Sigmoid colon (tissue), 4 donors: ENCODE measurements around the gene ADGRF1.

Experiments used
- POLR2A ChIP-seq, 2 donors: fragments of 450-650 bp; IDR thresholded peaks; one replicate each; pipeline ENCODE4 v1.6.1; 2016; ENCODE audit warnings: antibody characterized with exemption in 2 of 2, mild to moderate bottlenecking in 2 of 2, moderate library complexity in 2 of 2
- POLR2AphosphoS5 ChIP-seq, 4 donors: sonication (generic); formaldehyde crosslinking; IDR thresholded peaks; one replicate each; pipeline ENCODE4 v1.6.1; 2017; ENCODE audit warnings: antibody characterized with exemption in 4 of 4
- TF ChIP-seq, protein P1 (sequence below), 4 experiments: fragments of 450-650 bp in 3 of 4; fragments of 200-600 bp in 1 of 4; IDR thresholded peaks; one replicate each; pipeline ENCODE4 v1.5.1; 2016 to 2019; ENCODE audit warnings: antibody characterized with exemption in 4 of 4, mild to moderate bottlenecking in 3 of 4, moderate library complexity in 2 of 4

DNA sequence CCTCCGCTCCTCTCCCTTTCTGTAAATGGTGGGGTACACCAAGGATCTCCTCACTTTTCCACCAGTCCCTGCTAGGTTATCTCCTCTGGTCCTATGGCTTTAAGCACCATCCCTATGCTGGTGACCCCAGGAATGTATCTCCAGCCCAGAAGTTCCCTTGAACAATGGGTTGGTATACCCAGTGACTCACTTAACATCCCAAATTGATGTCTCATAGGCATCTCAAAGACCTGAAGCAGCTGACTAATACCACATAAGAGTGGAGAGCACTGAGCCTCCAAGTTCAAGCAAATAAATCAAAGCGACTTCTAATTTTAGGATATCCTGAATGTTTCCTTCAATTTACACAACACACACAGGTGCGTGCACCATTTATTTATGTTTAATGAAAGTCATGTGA is 48.3 kb downstream of the ADGRF1 start:
- TF ChIP-seq, protein P1, sequence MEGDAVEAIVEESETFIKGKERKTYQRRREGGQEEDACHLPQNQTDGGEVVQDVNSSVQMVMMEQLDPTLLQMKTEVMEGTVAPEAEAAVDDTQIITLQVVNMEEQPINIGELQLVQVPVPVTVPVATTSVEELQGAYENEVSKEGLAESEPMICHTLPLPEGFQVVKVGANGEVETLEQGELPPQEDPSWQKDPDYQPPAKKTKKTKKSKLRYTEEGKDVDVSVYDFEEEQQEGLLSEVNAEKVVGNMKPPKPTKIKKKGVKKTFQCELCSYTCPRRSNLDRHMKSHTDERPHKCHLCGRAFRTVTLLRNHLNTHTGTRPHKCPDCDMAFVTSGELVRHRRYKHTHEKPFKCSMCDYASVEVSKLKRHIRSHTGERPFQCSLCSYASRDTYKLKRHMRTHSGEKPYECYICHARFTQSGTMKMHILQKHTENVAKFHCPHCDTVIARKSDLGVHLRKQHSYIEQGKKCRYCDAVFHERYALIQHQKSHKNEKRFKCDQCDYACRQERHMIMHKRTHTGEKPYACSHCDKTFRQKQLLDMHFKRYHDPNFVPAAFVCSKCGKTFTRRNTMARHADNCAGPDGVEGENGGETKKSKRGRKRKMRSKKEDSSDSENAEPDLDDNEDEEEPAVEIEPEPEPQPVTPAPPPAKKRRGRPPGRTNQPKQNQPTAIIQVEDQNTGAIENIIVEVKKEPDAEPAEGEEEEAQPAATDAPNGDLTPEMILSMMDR (IDR thresholded peaks at IDR 0.05): no peak
- TF ChIP-seq POLR2AphosphoS5 (IDR thresholded peaks at IDR 0.05) (no peak), POLR2A (IDR thresholded peaks at IDR 0.05) (no peak)
